SK-N-SH treated with all-trans-retinoic acid at 6 μM for 48 hours (cell line): ENCODE measurements around the gene TMEFF2.
"Not testable (repeated sequence)": the region's sequence is repeated elsewhere in the genome, so short reads cannot be mapped to it uniquely, and the experiment has no call there.

Source experiments
- ATAC-seq: fragments of 200-7000 bp; cut with Tn5 transposase; 3 replicates; pipeline ENCODE4 v1.9.1; 2020; ENCODE audit warnings: mild to moderate bottlenecking, moderate library complexity
- ARNTL ChIP-seq: fragments of 450-650 bp; formaldehyde crosslinking; IDR thresholded peaks from 2 replicates; pipeline ENCODE4 v1.5.0; 2020; ENCODE audit warnings: low read depth, mild to moderate bottlenecking, moderate library complexity, borderline replicate concordance
- BACH2 ChIP-seq: fragments of 250-450 bp; sonication (Bioruptor Pico); IDR thresholded peaks from 2 replicates; pipeline ENCODE4 v1.9.0; 2021; ENCODE audit warnings: mild to moderate bottlenecking, borderline replicate concordance
- CSDC2 ChIP-seq: fragments of 250-450 bp; sonication (Bioruptor Pico); IDR thresholded peaks from 2 replicates; pipeline ENCODE4 v1.5.0; 2020; ENCODE audit warnings: mild to moderate bottlenecking, moderate library complexity
- ESRRG ChIP-seq: fragments of 250-450 bp; sonication (Bioruptor Pico); IDR thresholded peaks from 2 replicates; pipeline ENCODE4 v1.6.1; 2021; ENCODE audit warnings: mild to moderate bottlenecking
- GLIS3 ChIP-seq: fragments of 250-450 bp; sonication (Bioruptor Pico); IDR thresholded peaks from 2 replicates; pipeline ENCODE4 v1.5.0; 2020; ENCODE audit warnings: mild to moderate bottlenecking, moderate library complexity
- ISL1 ChIP-seq: fragments of 250-450 bp; sonication (Bioruptor Pico); IDR thresholded peaks from 2 replicates; pipeline ENCODE4 v2.1.2; 2022; ENCODE audit warnings: mild to moderate bottlenecking, moderate library complexity
- OSR1 ChIP-seq: fragments of 250-450 bp; sonication (Bioruptor Pico); IDR thresholded peaks from 2 replicates; pipeline ENCODE4 v1.8.0; 2022; ENCODE audit warnings: moderate library complexity, mild to moderate bottlenecking, inconsistent platforms
- PPARA ChIP-seq: fragments of 250-450 bp; sonication (Bioruptor Pico); IDR thresholded peaks from 2 replicates; pipeline ENCODE4 v1.5.0; 2020; ENCODE audit warnings: mild to moderate bottlenecking, borderline replicate concordance
- RARB ChIP-seq: fragments of 250-450 bp; sonication (Bioruptor Pico); IDR thresholded peaks from 2 replicates; pipeline ENCODE4 v1.8.0; 2021; ENCODE audit warnings: mild to moderate bottlenecking, moderate library complexity
- SNAI2 ChIP-seq: fragments of 250-450 bp; sonication (Bioruptor Pico); IDR thresholded peaks from 2 replicates; pipeline ENCODE4 v1.5.0; 2020; ENCODE audit warnings: mild to moderate bottlenecking, moderate library complexity
- TCF4 ChIP-seq: fragments of 250-450 bp; sonication (Bioruptor Pico); IDR thresholded peaks from 2 replicates; pipeline ENCODE4 v1.8.0; 2021; ENCODE audit warnings: mild to moderate bottlenecking, moderate library complexity, borderline replicate concordance
- TOX ChIP-seq: fragments of 250-450 bp; sonication (Bioruptor Pico); IDR thresholded peaks from 2 replicates; pipeline ENCODE4 v1.8.0; 2021; ENCODE audit warnings: mild to moderate bottlenecking, moderate library complexity, borderline replicate concordance
- ZC3H10 ChIP-seq: fragments of 250-450 bp; sonication (Bioruptor Pico); IDR thresholded peaks from 2 replicates; pipeline ENCODE4 v1.5.1; 2021; ENCODE audit warnings: mild to moderate bottlenecking, moderate library complexity
- ZFP3 ChIP-seq: fragments of 250-450 bp; sonication (Bioruptor Pico); IDR thresholded peaks from 2 replicates; pipeline ENCODE4 v1.5.0; 2020; ENCODE audit warnings: mild to moderate bottlenecking, moderate library complexity
- ZNF565 ChIP-seq: fragments of 450-650 bp; formaldehyde crosslinking; conservative IDR thresholded peaks from 2 replicates; pipeline ENCODE4 v1.5.0; 2020; ENCODE audit warnings: low read depth, mild to moderate bottlenecking, moderate library complexity
- ZNF70 ChIP-seq: fragments of 450-650 bp; formaldehyde crosslinking; IDR thresholded peaks from 2 replicates; pipeline ENCODE4 v1.5.0; 2020; ENCODE audit warnings: mild to moderate bottlenecking, moderate library complexity
- TF ChIP-seq, protein P1 (sequence below): fragments of 250-450 bp; sonication (Bioruptor Pico); IDR thresholded peaks from 2 replicates; pipeline ENCODE4 v1.8.0; 2021; ENCODE audit warnings: low read depth, mild to moderate bottlenecking, moderate library complexity, borderline replicate concordance
- TF ChIP-seq, protein P2 (sequence below): fragments of 250-450 bp; sonication (Bioruptor Pico); IDR thresholded peaks from 2 replicates; pipeline ENCODE4 v1.5.1; 2021; ENCODE audit warnings: mild to moderate bottlenecking, moderate library complexity
- TF ChIP-seq, protein P3 (sequence below): fragments of 250-450 bp; sonication (Bioruptor Pico); IDR thresholded peaks from 2 replicates; pipeline ENCODE4 v1.5.1; 2020; ENCODE audit warnings: low read depth, mild to moderate bottlenecking, moderate library complexity

TMEFF2 gene

DNA sequence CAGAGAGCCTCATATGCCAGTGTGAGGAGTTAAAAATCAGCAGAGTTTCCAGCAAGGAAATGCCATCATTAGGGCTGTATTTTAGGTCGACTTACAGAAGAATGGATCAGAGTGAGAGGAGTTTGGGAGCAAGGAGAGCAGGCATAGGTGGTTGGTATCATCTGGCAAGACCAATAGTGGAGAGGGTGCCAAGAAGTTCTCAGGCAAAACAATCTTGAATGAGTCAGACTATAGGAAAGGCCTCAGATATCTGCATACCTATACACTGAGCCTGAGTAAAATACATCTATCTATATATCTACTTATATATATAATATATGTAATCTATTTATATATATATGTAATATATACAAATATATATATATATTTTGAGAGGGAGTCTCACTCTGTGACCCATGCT, 57.3 kb downstream of the TMEFF2 start:
- ATAC-seq: no peak
- no peak for TF ChIP-seq ZNF70 (CRISPR knock-in tag)
- TF ChIP-seq, protein P1, sequence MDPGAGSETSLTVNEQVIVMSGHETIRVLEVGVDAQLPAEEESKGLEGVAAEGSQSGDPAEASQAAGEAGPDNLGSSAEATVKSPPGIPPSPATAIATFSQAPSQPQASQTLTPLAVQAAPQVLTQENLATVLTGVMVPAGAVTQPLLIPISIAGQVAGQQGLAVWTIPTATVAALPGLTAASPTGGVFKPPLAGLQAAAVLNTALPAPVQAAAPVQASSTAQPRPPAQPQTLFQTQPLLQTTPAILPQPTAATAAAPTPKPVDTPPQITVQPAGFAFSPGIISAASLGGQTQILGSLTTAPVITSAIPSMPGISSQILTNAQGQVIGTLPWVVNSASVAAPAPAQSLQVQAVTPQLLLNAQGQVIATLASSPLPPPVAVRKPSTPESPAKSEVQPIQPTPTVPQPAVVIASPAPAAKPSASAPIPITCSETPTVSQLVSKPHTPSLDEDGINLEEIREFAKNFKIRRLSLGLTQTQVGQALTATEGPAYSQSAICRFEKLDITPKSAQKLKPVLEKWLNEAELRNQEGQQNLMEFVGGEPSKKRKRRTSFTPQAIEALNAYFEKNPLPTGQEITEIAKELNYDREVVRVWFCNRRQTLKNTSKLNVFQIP: no peak
- TF ChIP-seq GLIS3: no peak
- TF ChIP-seq ZC3H10 (CRISPR knock-in tag): no peak
- TF ChIP-seq, protein P2, sequence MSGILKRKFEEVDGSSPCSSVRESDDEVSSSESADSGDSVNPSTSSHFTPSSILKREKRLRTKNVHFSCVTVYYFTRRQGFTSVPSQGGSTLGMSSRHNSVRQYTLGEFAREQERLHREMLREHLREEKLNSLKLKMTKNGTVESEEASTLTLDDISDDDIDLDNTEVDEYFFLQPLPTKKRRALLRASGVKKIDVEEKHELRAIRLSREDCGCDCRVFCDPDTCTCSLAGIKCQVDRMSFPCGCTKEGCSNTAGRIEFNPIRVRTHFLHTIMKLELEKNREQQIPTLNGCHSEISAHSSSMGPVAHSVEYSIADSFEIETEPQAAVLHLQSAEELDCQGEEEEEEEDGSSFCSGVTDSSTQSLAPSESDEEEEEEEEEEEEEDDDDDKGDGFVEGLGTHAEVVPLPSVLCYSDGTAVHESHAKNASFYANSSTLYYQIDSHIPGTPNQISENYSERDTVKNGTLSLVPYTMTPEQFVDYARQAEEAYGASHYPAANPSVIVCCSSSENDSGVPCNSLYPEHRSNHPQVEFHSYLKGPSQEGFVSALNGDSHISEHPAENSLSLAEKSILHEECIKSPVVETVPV (CRISPR knock-in tag): no peak
- TF ChIP-seq OSR1: no peak

- not testable (repeated sequence) for ATAC-seq
These were observed 62.1 kb downstream of the TMEFF2 start for GRCh38 chr2:192132604-192133003.

DNA sequence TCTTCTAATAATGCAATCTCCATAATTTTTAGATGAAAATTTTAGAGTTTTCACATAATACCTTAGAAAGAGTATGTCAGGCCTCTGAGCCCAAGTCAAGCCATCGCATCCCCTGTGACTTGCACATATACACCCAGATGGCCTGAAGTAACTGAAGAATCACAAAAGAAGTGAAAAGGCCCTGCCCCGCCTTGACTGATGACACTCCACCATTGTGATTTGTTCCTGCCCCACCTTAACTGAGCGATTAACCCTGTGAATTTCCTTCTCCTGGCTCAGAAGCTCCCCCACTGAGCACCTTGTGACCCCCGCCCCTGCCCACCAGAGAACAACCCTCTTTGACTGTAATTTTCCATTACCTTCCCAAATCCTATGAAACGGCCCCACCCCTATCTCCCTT, 64.4 kb downstream of the TMEFF2 start:
- ATAC-seq: not testable (repeated sequence)

GRCh38 chr2:192128655-192129054, 66.1 kb downstream of the TMEFF2 start:
- no peak for ATAC-seq
- TF ChIP-seq GLIS3 (no peak), RARB (CRISPR knock-in tag) (no peak)

- no peak for ATAC-seq
- TF ChIP-seq ZC3H10 (CRISPR knock-in tag): no peak
- TF ChIP-seq OSR1: no peak
- TF ChIP-seq, protein P3, sequence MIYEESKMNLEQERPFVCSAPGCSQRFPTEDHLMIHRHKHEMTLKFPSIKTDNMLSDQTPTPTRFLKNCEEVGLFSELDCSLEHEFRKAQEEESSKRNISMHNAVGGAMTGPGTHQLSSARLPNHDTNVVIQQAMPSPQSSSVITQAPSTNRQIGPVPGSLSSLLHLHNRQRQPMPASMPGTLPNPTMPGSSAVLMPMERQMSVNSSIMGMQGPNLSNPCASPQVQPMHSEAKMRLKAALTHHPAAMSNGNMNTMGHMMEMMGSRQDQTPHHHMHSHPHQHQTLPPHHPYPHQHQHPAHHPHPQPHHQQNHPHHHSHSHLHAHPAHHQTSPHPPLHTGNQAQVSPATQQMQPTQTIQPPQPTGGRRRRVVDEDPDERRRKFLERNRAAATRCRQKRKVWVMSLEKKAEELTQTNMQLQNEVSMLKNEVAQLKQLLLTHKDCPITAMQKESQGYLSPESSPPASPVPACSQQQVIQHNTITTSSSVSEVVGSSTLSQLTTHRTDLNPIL (CRISPR knock-in tag): no peak
- TF ChIP-seq ISL1 (CRISPR knock-in tag): no peak
- no peak for TF ChIP-seq BACH2 (CRISPR knock-in tag)
- TF ChIP-seq TOX (CRISPR knock-in tag): no peak
- no peak for TF ChIP-seq PPARA
- TF ChIP-seq ESRRG (CRISPR knock-in tag): no peak
- TF ChIP-seq ZNF565: no peak
- TF ChIP-seq ZFP3 (CRISPR knock-in tag): no peak
- no peak for TF ChIP-seq ZNF70 (CRISPR knock-in tag)
- TF ChIP-seq SNAI2: no peak
- TF ChIP-seq, protein P2 (CRISPR knock-in tag): no peak
- TF ChIP-seq, protein P1: no peak
These were observed 67.3 kb downstream of the TMEFF2 start for GRCh38 chr2:192127434-192127833.

DNA sequence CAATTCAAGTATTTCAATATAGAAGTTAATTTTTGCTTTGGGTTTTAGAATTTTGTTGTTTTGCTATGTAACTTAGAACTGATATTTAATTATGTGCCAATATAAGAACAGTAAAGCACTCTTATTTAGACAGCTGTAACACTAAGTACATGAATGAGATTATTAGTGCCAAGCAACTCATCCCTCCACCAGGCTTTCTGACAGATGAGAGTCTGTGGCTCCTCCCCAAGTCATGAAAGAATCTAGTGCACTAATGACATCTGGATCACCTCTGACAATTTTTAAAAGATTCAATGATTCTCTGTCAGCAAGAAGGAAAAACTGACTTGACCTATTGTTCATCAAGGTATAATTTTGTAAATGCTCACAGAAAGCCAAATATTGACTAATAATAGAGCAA, 67.8 kb downstream of the TMEFF2 start:
- no peak for TF ChIP-seq CSDC2 (CRISPR knock-in tag)
- TF ChIP-seq, protein P2 (CRISPR knock-in tag): no peak
- TF ChIP-seq ARNTL (CRISPR knock-in tag): no peak
- TF ChIP-seq, protein P3 (CRISPR knock-in tag): no peak
- no peak for TF ChIP-seq SNAI2
- no peak for TF ChIP-seq OSR1
- no peak for TF ChIP-seq ZFP3 (CRISPR knock-in tag)
- TF ChIP-seq PPARA: no peak
- no peak for TF ChIP-seq TCF4
- TF ChIP-seq, protein P1: no peak
- TF ChIP-seq ZNF70 (CRISPR knock-in tag): no peak
- ATAC-seq: no peak
